HG03139 (cell line): ENCODE results near the gene MRPL38.

Experiments used
- ATAC-seq: cut with Tn5 transposase; IDR thresholded peaks from one replicate; pipeline ENCODE4 v1.9.1; 2021; ENCODE audit not compliant: unreplicated experiment

The MRPL38 gene

DNA sequence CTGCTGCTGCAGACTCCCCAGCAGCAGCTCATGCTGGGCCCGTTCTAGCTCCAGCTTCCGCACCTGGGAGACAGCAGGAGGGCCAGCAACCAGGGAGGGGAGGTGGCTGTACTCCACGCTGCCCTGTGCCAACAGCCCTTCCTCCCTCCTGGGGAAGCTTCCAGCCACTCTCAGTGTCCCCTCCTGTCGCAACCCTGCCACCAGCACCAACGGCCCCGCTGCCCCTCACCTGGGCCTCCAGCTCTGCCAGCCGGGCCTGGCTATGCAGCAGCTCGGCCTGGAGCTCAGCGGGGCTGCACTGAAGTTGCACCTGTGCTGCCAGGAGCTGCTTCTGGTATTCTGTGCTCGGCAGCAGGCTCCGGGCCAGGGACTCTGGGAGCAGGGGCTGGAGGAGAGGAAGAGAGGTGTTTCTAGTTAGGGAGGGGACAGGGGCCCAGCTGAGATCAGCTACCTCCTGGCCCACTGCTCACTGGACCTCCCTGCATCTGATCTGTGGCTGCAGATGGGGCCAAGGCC, 15.4 kb upstream of the MRPL38 start:
- no peak for ATAC-seq

GRCh38 chr17:75919611-75920010, 14.9 kb upstream of the MRPL38 start:
- ATAC-seq: no peak

GRCh38 chr17:75917917-75918445, 13.3 kb upstream of the MRPL38 start:
- ATAC-seq: no peak

GRCh38 chr17:75917141-75917916, 12.6 kb upstream of the MRPL38 start:
- ATAC-seq: no peak

- ATAC-seq: no peak
These were observed 10.6 kb upstream of the MRPL38 start for GRCh38 chr17:75915268-75915667.

DNA sequence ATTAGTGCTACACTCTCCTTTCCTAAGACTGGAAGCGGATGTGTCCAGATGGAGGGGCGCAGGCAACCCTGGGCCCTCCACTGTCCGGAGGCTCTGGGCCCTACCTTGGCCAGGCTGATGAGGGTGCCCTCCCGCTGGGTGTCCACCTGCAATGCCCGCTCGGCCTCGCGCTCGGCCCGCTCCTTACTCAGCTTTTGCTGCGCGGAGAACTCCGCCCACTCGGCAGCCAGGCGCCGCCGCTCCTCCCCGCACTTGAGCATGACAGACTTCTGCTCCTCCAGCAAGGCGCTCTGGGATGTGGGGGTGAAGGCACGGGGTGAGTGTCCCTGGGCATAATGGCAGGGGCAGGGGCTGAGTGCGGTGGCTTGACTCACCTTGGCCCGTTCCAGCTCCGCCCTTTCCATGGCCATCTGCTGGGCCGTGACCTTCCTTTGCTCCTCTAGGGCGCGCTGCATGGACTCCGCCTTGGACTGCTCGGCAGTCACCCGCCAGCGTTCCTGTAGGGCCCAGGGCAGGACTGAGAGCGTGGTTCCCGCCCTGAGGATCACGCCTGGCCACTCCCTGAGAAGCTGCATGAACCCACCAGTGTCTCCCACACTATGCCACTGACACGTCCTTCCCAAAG, 10.1 kb upstream of the MRPL38 start:
- ATAC-seq: no peak

- ATAC-seq: no peak
These were observed 9.0 kb upstream of the MRPL38 start for GRCh38 chr17:75913537-75914210.

GRCh38 chr17:75910699-75911098, 6.0 kb upstream of the MRPL38 start:
- ATAC-seq: no peak

GRCh38 chr17:75909812-75910274, 5.2 kb upstream of the MRPL38 start:
- ATAC-seq: no peak

- ATAC-seq: no peak
These were observed 4.5 kb upstream of the MRPL38 start for GRCh38 chr17:75909051-75909811.

GRCh38 chr17:75908201-75908600, 3.5 kb upstream of the MRPL38 start:
- no peak for ATAC-seq

DNA sequence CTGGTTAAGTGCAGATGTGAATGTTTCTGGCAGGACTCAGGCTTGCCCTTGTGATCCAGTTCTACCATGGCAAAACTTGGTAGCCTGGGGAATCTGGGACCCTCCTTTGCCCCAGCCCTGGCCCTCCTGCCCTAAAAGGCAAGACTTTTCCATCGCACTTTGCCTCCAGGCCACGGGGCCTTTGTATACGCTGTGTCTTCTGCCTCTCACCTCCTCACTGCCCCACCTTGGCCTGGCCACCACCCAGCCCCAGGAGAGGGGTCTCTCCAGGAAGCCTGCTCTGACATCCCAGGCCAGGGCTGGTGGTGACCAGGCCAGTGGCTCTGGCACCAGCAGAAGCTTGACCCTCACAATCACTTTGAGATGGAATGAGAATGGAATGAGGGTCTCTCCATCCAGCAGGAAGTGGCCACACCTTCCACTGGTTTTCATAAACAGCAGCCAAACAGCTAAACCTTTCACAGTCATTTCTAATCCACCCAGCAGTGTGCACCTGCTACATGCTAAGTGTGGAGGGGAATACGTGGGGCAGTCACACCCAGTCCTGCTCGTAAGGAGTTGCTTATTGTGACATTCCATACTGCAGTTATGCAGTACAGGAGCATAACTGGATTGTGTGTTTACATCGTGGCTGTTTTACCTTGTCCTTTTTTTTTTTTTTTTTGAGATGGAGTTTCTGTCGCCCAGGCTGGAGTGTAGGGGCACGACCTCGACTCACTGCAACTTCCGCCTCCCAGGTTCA, 1.6 kb upstream of the MRPL38 start:
- ATAC-seq: no peak

- ATAC-seq: no peak
These were observed 2.3 kb downstream of the MRPL38 start for GRCh38 chr17:75902406-75902805.

DNA sequence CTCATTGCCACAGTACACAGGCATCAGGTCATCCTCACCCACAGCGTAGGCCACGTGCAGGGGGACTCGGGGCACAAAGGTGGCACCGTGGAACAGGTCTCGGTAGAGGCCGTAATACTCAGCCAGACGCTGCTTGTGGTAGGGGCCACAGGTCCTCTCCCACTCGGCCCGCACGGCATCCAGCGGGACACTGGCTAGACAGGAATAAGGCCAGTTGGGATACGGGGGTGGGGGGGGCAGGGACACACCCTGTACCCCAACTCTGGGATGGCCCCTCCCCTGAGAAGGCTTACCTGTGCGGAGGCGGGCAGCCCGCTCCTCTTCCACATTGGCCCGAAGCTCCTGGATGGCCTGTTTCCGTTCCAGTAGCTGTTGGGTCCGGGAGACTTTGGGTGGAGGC, 3.0 kb downstream of the MRPL38 start:
- ATAC-seq: no peak

GRCh38 chr17:75900691-75901533, 3.8 kb downstream of the MRPL38 start:
- no peak for ATAC-seq

- no peak for ATAC-seq
These were observed 4.8 kb downstream of the MRPL38 start for GRCh38 chr17:75899767-75900468.

DNA sequence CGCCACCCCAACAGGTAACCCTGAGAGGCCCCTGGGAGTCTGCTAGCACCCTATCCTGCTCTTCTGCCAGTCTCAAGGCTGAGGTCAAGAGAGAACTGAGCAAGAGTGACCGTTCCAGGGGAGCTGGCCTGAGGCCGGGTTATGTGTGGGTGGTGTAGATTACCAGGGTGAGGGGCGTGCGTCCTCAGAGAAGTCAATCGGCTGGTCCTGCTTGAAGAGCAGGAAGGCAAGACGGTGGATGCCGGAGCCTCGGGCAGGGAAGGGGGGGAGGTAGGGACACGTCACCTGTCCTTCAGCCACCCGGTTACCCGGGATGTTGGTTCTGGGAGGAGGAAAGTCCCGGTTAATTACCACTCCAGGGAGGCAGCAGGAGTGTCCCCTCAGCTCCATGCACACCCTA, 5.3 kb downstream of the MRPL38 start:
- no peak for ATAC-seq

DNA sequence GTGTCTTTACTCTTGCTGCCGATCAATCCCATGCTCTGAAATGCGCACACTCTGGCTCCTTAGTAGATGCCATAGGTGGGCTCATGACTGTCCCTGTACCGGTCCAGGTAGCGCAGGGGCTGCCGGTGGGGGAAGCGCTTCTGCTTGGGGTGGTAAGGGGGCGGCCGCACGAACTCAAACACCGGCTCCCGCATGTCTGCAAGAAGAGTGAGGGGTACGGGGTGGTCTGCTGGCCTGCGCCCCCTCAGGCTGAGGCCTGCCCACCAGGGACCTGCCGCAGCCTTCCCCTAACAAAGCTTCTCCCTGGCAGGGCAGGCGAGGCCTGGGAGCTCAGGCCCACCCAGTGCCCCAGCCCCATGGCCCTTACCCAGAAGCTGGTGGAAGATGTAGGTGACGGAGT, 5.9 kb downstream of the MRPL38 start:
- ATAC-seq: no peak

DNA sequence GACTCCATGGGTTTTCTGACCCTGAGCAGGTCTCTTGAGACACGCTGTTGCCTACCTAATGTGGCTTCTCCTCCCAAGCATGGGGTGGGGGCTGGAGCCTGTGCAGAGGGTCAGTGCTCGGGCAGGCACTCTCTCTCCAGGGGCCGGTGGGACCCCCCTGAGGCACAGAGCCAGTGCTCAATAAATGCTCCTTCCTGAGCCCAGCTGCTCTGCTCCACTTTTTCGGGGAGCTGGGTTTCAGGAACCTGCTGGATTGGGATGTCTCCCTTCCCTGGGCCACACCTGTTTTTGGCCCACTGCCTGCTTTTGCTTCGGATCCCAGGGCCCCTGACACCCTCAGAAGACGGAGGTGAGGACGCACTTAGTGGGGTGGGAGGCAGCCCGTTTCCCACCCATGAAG, 6.6 kb downstream of the MRPL38 start:
- no peak for ATAC-seq
